Measurements from ENCODE around the gene KRT85. TPM values are rescaled to one million over a fixed set of nuclear protein-coding genes. Genes with fewer than 3 reads are reported as not detected.

Gene KRT85
- total RNA-seq, 1 experiment from 2014 or later: not detected

- Histone ChIP-seq H3K79me2 (ENCODE audit: low read depth) (no peaks in the 10 kb centered on the region), H3K27me3 (ENCODE audit: insufficient read depth, low read depth) (no peaks in the 10 kb centered on the region), H3K36me3 (ENCODE audit: low read depth) (no peaks in the 10 kb centered on the region), H3F3A (ENCODE audit: insufficient read depth, low read depth) (no peaks in the 10 kb centered on the region; the same call in 1 of the 2 replicates), H3K9me3 (ENCODE audit: insufficient read depth, low read depth) (no peaks in the 10 kb centered on the region), H3K4me3 (no peak overlapping the region), H3K4me2 (no peak overlapping the region), H2AFZ (no peak overlapping the region), H4K20me1 (ENCODE audit: insufficient read depth) (no peaks in the 10 kb centered on the region), H3K27ac (no peak overlapping the region), H3K4me1 (replicated peaks; ENCODE audit: insufficient read depth) (peaks cover 9% of the 10 kb centered on the region), H3K9me2 (ENCODE audit: insufficient read depth) (no peaks in the 10 kb centered on the region)
- POLR2A ChIA-PET (ENCODE audit: unreplicated experiment): interaction anchor here (0.6 to 1.0 kb wide), 3 partner anchors 47 to 100 kb away, joined by 3 to 5 read pairs (median 4); partner anchors contain the start of gene KRT6A
- peak; percentile 72 to 76 for DNase-seq
- CTCF ChIA-PET: interaction anchor here (0.7 to 1.4 kb wide), 14 partner anchors 21 to 484 kb away, joined by 3 to 7 read pairs (median 3); partner anchors contain the start of genes KRT5 and KRT75
- intact Hi-C loops (cut with micrococcal nuclease; ENCODE audit: unreplicated experiment): loop anchor here (2.0 to 5.0 kb wide), 4 partner anchors 46 to 476 kb away; partner anchors contain the start of gene KRT5
- no TSS peak for BruUV-seq (replicated peaks)
- TF ChIP-seq, protein P1, sequence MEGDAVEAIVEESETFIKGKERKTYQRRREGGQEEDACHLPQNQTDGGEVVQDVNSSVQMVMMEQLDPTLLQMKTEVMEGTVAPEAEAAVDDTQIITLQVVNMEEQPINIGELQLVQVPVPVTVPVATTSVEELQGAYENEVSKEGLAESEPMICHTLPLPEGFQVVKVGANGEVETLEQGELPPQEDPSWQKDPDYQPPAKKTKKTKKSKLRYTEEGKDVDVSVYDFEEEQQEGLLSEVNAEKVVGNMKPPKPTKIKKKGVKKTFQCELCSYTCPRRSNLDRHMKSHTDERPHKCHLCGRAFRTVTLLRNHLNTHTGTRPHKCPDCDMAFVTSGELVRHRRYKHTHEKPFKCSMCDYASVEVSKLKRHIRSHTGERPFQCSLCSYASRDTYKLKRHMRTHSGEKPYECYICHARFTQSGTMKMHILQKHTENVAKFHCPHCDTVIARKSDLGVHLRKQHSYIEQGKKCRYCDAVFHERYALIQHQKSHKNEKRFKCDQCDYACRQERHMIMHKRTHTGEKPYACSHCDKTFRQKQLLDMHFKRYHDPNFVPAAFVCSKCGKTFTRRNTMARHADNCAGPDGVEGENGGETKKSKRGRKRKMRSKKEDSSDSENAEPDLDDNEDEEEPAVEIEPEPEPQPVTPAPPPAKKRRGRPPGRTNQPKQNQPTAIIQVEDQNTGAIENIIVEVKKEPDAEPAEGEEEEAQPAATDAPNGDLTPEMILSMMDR (conservative IDR thresholded peaks at IDR 0.05): peak; percentile 80
- no peak for TF ChIP-seq EZH2 (IDR thresholded peaks at IDR 0.05; ENCODE audit: low read depth)
Measured at GRCh38 chr12:52395761-52396434, 28.6 kb upstream of the KRT85 start.

- BruUV-seq (replicated peaks): no TSS peak
- no peaks in the 10 kb centered on the region for H3K36me3 ChIP-seq (ENCODE audit: low read depth)
- H3K4me3 ChIP-seq: no peak overlapping the region
- no peak overlapping the region for H3K27ac ChIP-seq
- H3K4me1 ChIP-seq (replicated peaks; ENCODE audit: insufficient read depth): peaks cover 9% of the 10 kb centered on the region
- intact Hi-C loops (cut with micrococcal nuclease; ENCODE audit: unreplicated experiment): loop anchor here (5.0 kb wide), 3 partner anchors 47 to 477 kb away; partner anchors contain the start of gene KRT5
- POLR2A ChIA-PET (ENCODE audit: unreplicated experiment): interaction anchor here (0.6 kb wide), 1 partner anchor 203 kb away, joined by 4 read pairs; no protein-coding TSS in a partner anchor
- H3F3A ChIP-seq (ENCODE audit: insufficient read depth, low read depth): no peaks in the 10 kb centered on the region; the same call in 1 of the 2 replicates
- no peaks in the 10 kb centered on the region for H3K27me3 ChIP-seq (ENCODE audit: insufficient read depth, low read depth)
- H3K79me2 ChIP-seq (ENCODE audit: low read depth): no peaks in the 10 kb centered on the region
- no peaks in the 10 kb centered on the region for H3K9me3 ChIP-seq (ENCODE audit: insufficient read depth, low read depth)
- TF ChIP-seq, protein P1 (conservative IDR thresholded peaks at IDR 0.05): no peak
- TF ChIP-seq EZH2 (IDR thresholded peaks at IDR 0.05; ENCODE audit: low read depth): no peak
- no peaks in the 10 kb centered on the region for H4K20me1 ChIP-seq (ENCODE audit: insufficient read depth)
- no peaks in the 10 kb centered on the region for H3K9me2 ChIP-seq (ENCODE audit: insufficient read depth)
- H2AFZ ChIP-seq: no peak overlapping the region
- CTCF ChIA-PET: interaction anchor here (0.6 to 1.4 kb wide), 6 partner anchors 22 to 494 kb away, joined by 3 to 7 read pairs (median 4); partner anchors contain the start of gene KRT75
- DNase-seq: no peak
- no peak overlapping the region for H3K4me2 ChIP-seq
Measured at GRCh38 chr12:52394836-52395405, 27.6 kb upstream of the KRT85 start.

DNA sequence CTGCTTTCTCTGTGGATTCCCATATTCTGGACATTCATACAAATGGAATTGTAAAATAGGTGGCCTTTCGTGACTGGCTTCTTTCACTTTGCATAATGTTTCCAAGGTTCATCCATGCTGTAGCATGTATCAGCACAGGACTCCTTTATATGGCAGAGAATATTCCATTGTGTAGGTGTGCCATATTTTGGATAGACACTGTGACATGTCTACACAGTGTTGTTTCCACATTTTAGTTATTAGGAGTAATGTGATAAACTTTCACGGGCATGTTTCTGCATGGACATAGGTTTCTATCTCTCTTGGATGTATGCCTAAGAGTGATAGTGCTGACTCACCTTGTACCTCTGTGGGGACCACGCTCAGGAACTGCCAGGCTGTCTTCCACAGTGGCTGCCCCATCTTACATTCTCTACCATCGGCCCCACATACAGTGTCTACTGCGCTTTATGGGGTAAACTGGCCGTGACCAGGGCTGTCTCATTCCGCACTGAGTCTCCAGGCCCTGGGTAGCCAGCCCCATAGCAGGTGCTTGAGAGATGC, 25.3 kb upstream of the KRT85 start:
- no peaks in the 10 kb centered on the region for H4K20me1 ChIP-seq (ENCODE audit: insufficient read depth)
- H3K9me3 ChIP-seq (ENCODE audit: insufficient read depth, low read depth): no peaks in the 10 kb centered on the region
- no peak overlapping the region for H3K27ac ChIP-seq
- H3K79me2 ChIP-seq (ENCODE audit: low read depth): no peaks in the 10 kb centered on the region
- ChIA-PET CTCF (no interaction called here), POLR2A (ENCODE audit: unreplicated experiment) (interaction anchor here (0.6 kb wide), 1 partner anchor 318 kb away, joined by 3 read pairs; no protein-coding TSS in a partner anchor)
- DNase-seq: no peak
- no peaks in the 10 kb centered on the region for H3K27me3 ChIP-seq (ENCODE audit: insufficient read depth, low read depth)
- no peaks in the 10 kb centered on the region for H3K9me2 ChIP-seq (ENCODE audit: insufficient read depth)
- intact Hi-C loops (cut with micrococcal nuclease; ENCODE audit: unreplicated experiment): no loop called here
- no TSS peak for BruUV-seq (replicated peaks)
- no peaks in the 10 kb centered on the region for H3K36me3 ChIP-seq (ENCODE audit: low read depth)
- H3F3A ChIP-seq (ENCODE audit: insufficient read depth, low read depth): no peaks in the 10 kb centered on the region; the same call in 1 of the 2 replicates
- H3K4me2 ChIP-seq: no peak overlapping the region
- H3K4me3 ChIP-seq: no peak overlapping the region
- no peak overlapping the region for H2AFZ ChIP-seq
- no peaks in the 10 kb centered on the region for H3K4me1 ChIP-seq (replicated peaks; ENCODE audit: insufficient read depth)
- TF ChIP-seq, protein P1 (conservative IDR thresholded peaks at IDR 0.05): no peak
- TF ChIP-seq EZH2 (IDR thresholded peaks at IDR 0.05; ENCODE audit: low read depth): no peak

All from PC-9 (cell line).